ENCODE results near the gene ME3.

- TF ChIP-seq EZH2 (IDR thresholded peaks at IDR 0.05; ENCODE audit: insufficient read depth, poor library complexity, severe bottlenecking) (no peak), EZH2phosphoT487 (IDR thresholded peaks at IDR 0.05; ENCODE audit: insufficient read depth, low read depth) (no peak)
These were observed 116.5 kb downstream of the ME3 start for GRCh38 chr11:86555866-86556265.

Data from GM23248 (cell line).